Adrenal gland (tissue), 12 donors: ENCODE measurements around the gene FOXO1. TPM values are rescaled to one million over a fixed set of nuclear protein-coding genes. Genes with fewer than 3 reads are reported as not detected.

Source experiments
- DNase-seq, 7 donors: peaks; one replicate each; pipeline ENCODE4 v3.0.0-alpha.2; 2019 to 2020
- H3K27ac ChIP-seq, 5 donors: fragments of 200-600 bp; sonication (generic) in 4 of 5; 1 replicate in 3 of 5; 2 replicates in 2 of 5; pipeline versions ENCODE4 v1.5.1 to v1.8.0; 2016 to 2020; ENCODE audit warnings: mild to moderate bottlenecking in 1 of 5
- H3K27me3 ChIP-seq: fragments of 200-600 bp; 2 replicates; pipeline ENCODE4 v1.8.0; 2021
- H3K36me3 ChIP-seq, 2 donors: fragments of 200-600 bp; replicated peaks in 1 of 2; 1 replicate in 1 of 2; 2 replicates in 1 of 2; pipeline versions ENCODE4 v1.5.1 to v1.8.0; 2018 to 2022
- H3K4me1 ChIP-seq, 2 donors: fragments of 200-600 bp; replicated peaks in 1 of 2; 1 replicate in 1 of 2; 2 replicates in 1 of 2; pipeline versions ENCODE4 v1.5.1 to v1.8.0; 2018 to 2021
- H3K4me3 ChIP-seq, 4 donors: fragments of 200-600 bp; sonication (generic) in 3 of 4; one replicate each; pipeline ENCODE4 v1.5.1; 2016 to 2018
- H3K9me3 ChIP-seq, 3 donors: fragments of 200-600 bp; sonication (generic) in 1 of 3; replicated peaks in 1 of 3; 1 replicate in 2 of 3; 2 replicates in 1 of 3; pipeline versions ENCODE4 v1.5.1 to v1.8.0; 2016 to 2021
- POLR2A ChIP-seq, 2 donors: fragments of 450-650 bp; IDR thresholded peaks; one replicate each; pipeline ENCODE4 v1.6.1; 2017; ENCODE audit warnings: antibody characterized with exemption in 2 of 2, mild to moderate bottlenecking in 2 of 2, moderate library complexity in 1 of 2
- WGBS, 4 donors: extraction: QIAGEN DNeasy Blood & Tissue Kit in 2 of 4; methylation state at CpG; one replicate each; pipeline versions ENCODE4 v1.1.5 to v1.1.7; 2013 to 2017; 5-methylcytosine and 5-hydroxymethylcytosine counted together
- intact Hi-C, 2 donors: fragments of 100-400 bp; cut with DNase I; formaldehyde crosslinking; loops; one replicate each; pipeline versions ENCODE4 v1.14.1 to v1.15.0; 2022 to 2023
- polyA plus RNA-seq, 3 donors: library from polyadenylated mRNA; stranded (reverse); fragments of 200-250 nt in 2 of 3; fragments of 350-450 nt in 1 of 3; fragmentation: Illumina TruSeq in 1 of 3; extraction: RNeasy Lipid Tissue Mini Kit (QIAGEN cat#74804) in 1 of 3; gene quantifications; one replicate each; pipeline ENCODE4 v1.2.3, GENCODE V29; 2013 to 2014
- total RNA-seq, 9 donors: library from RNA; depleted of rRNA in 4 of 9; stranded (reverse); fragments of >200 nt in 4 of 9; fragments of 120-200 nt in 1 of 9; fragmentation: NEBNext Ultra II Directional in 1 of 9; extraction: Animal tissue kit (Norgen Biotek cat#: 25700) in 1 of 9; gene quantifications; one replicate each; pipeline versions ENCODE4 v1.1.0 to v1.2.4, GENCODE V29; 2013 to 2023
- TF ChIP-seq, protein P1 (sequence below), 6 experiments: fragments of 450-650 bp in 4 of 6; fragments of 200-600 bp in 2 of 6; sonication (generic) in 1 of 6; IDR thresholded peaks; 1 replicate in 5 of 6; 2 replicates in 1 of 6; pipeline versions ENCODE4 v1.5.1 to v1.8.0; 2016 to 2021; ENCODE audit warnings: antibody characterized with exemption in 6 of 6, mild to moderate bottlenecking in 2 of 6, moderate library complexity in 1 of 6
- donor health status: healthy with polysubstance abuse.
- donor health status: Bipolar disorder and iron deficiency.
- donor health status: DM: yes; HTN: yes; CAD: no.
- donor health status: DM: no; HTN: no; CAD: no.
- donor health status: DM: no; HTN: no; CAD: no.
- donor health status: DM: yes; HTN: yes; CAD: no.

The FOXO1 gene
- total and polyA plus RNA-seq, 12 donors: 4.3 to 35.4 (median 21.5) TPM

DNA sequence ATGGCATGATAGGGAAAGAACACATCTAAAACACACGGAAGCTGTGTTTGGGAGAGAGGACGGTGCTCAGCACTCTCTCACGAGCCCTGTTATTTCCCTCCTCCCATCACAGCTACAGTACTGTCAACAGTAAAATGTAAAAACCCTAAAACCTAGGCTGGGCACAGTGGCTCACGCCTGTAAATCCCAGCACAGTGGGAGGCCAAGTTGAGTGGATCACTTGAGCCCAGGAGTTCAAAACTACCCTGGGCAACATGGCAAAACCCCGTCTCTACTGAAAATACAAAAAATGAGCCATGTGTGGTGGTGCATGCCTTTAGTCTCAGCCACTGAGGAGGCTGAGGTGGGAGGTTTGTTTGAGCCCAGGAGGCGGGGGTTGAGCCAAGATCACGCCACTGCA is 54.8 kb downstream of the FOXO1 start:
- TF ChIP-seq POLR2A (IDR thresholded peaks at IDR 0.05): no peak
- TF ChIP-seq, protein P1, sequence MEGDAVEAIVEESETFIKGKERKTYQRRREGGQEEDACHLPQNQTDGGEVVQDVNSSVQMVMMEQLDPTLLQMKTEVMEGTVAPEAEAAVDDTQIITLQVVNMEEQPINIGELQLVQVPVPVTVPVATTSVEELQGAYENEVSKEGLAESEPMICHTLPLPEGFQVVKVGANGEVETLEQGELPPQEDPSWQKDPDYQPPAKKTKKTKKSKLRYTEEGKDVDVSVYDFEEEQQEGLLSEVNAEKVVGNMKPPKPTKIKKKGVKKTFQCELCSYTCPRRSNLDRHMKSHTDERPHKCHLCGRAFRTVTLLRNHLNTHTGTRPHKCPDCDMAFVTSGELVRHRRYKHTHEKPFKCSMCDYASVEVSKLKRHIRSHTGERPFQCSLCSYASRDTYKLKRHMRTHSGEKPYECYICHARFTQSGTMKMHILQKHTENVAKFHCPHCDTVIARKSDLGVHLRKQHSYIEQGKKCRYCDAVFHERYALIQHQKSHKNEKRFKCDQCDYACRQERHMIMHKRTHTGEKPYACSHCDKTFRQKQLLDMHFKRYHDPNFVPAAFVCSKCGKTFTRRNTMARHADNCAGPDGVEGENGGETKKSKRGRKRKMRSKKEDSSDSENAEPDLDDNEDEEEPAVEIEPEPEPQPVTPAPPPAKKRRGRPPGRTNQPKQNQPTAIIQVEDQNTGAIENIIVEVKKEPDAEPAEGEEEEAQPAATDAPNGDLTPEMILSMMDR (IDR thresholded peaks at IDR 0.05): no peak
- Histone ChIP-seq H3K9me3 (no peaks in the 10 kb centered on the region), H3K27ac (peak overlapping the region; percentile 1 to 72 (median 67)), H3K36me3 (no peaks in the 10 kb centered on the region), H3K27me3 (no peaks in the 10 kb centered on the region), H3K4me3 (no peak overlapping the region), H3K4me1 (peaks cover 37 to 77% of the 10 kb centered on the region in 2 donors)
- 57 to 82% (median 61%) methylated on average over 7 of the region's 7 CpGs for WGBS, 4 donors
- no peak for DNase-seq
- intact Hi-C loops: loop anchor here in 1 of 2 donors (10.0 kb wide), 1 partner anchor 53 kb away; the partner anchor contains the start of gene FOXO1

DNA sequence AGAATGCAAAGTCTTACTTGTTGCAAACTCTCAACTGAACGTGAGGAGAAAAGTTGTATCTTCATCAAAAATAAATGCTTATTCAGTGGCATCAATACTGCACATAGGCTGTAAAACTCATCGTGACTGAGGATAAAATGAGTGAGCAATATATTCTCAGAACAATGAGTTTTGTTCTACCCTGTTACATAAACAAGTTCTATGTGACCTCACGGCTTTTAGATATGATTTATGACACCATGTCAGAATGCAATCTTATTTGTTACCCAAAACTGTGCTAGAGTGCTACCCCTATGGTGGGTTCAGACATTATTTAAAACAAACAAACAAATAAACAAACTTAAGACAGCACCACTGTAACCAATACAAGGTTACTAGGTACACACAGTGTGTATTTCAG is 55.4 kb downstream of the FOXO1 start:
- WGBS, 4 donors: 51 to 63% (median 53%) methylated on average over 3 of the region's 3 CpGs
- Histone ChIP-seq H3K9me3 (no peaks in the 10 kb centered on the region), H3K27ac (peak overlapping the region in 3 of 5 donors; percentile 67 to 72 (median 72)), H3K4me3 (no peak overlapping the region), H3K36me3 (no peaks in the 10 kb centered on the region), H3K27me3 (no peaks in the 10 kb centered on the region), H3K4me1 (peaks cover 34 to 70% of the 10 kb centered on the region in 2 donors)
- no peak for DNase-seq
- intact Hi-C loops: loop anchor here in 1 of 2 donors (10.0 kb wide), 1 partner anchor 54 kb away; the partner anchor contains the start of gene FOXO1
- TF ChIP-seq, protein P1 (IDR thresholded peaks at IDR 0.05): no peak

DNA sequence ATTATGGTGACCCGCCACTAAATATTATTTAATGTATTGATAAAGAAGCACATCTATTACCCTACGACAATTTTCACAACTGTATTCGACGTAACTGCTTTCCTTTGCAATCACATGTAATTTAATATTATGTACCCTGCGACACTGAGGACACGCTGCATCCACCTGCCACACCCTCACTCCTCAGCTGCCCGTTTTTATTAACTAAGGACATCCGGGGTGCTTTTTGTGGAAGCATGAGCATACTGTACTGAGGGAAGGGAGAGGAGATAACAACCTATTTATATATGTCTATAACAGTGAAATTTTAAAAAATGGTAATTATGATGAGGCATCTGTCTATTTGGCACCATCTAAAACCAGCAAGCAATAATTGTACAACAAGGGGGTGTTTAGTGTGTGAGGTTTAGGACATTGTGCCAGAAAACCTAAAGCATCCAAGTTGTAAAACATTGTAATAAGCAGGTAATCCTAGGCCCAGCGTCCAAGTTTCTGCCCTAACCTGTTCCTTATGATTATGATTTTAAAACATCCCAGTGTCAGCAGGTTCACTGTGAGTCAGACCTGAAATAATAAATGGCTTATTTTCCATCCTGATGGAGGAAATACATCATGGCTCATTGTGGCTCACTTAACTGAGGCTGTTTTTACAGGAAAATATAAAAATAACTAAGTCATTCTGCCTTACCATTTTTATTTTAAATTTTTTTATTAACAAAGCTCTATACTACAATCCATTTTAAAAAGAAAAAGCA is 56.3 kb downstream of the FOXO1 start:
- Histone ChIP-seq H3K9me3 (no peaks in the 10 kb centered on the region), H3K4me1 (peaks cover 34 to 64% of the 10 kb centered on the region in 2 donors), H3K4me3 (no peak overlapping the region), H3K36me3 (no peaks in the 10 kb centered on the region), H3K27me3 (no peaks in the 10 kb centered on the region), H3K27ac (peak overlapping the region in 2 of 5 donors; percentile 8 to 72)
- WGBS, 4 donors: 74 to 81% (median 79%) methylated on average over 9 of the region's 9 CpGs
- intact Hi-C loops: loop anchor here in 1 of 2 donors (10.0 kb wide), 1 partner anchor 55 kb away; the partner anchor contains the start of gene FOXO1
- DNase-seq: no peak
- TF ChIP-seq POLR2A (IDR thresholded peaks at IDR 0.05): no peak
- TF ChIP-seq, protein P1 (IDR thresholded peaks at IDR 0.05): no peak

DNA sequence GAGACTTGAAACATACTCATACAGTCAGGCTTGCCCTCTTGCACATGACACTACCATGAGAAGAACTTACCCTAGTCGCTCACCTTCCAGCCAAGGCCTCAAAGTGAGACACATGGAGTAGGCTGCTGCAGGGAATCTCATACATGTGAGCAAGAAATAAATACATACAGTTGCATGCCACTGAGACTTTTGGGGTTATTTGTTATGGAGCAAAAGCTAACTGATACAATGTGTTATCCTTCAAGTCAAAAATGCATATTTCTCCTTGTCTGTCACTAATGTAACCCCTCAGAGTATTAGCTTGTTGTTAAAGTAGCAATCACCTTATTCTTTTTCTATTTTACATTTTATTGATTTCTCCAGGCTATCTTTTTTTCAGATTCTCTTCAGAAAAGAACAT is 58.1 kb downstream of the FOXO1 start:
- Histone ChIP-seq H3K4me3 (no peak overlapping the region), H3K9me3 (no peaks in the 10 kb centered on the region), H3K36me3 (no peaks in the 10 kb centered on the region), H3K27ac (no peak overlapping the region), H3K27me3 (no peaks in the 10 kb centered on the region), H3K4me1 (peaks cover 28 to 47% of the 10 kb centered on the region in 2 donors)
- WGBS, 4 donors: 89 to 100% (median 98%) methylated on average over 1 of the region's 1 CpG
- no peak for DNase-seq
- intact Hi-C loops: no loop called here
- TF ChIP-seq POLR2A (IDR thresholded peaks at IDR 0.05): no peak
- TF ChIP-seq, protein P1 (IDR thresholded peaks at IDR 0.05): no peak
